Natural killer cell (primary cell): Measurements from ENCODE around the gene COX8A. TPM values are rescaled to one million over a fixed set of nuclear protein-coding genes. Genes with fewer than 3 reads are reported as not detected.

Experiments used
- ATAC-seq, 3 donors: fragments of 150-1000 bp in 2 of 3; fragments of 200-7000 bp in 1 of 3; cut with Tn5 transposase; 1 replicate in 1 of 3; 2 replicates in 2 of 3; pipeline ENCODE4 v1.10.0; 2021; ENCODE audit warnings: mild to moderate bottlenecking in 2 of 3, moderate library complexity in 2 of 3
- DNase-seq, 2 donors: peaks; one replicate each; pipeline versions ENCODE4 v3.0.0 to v3.0.0-alpha.2; 2013 to 2021; ENCODE audit warnings: mixed read lengths in 1 of 2
- H3K27ac ChIP-seq: one replicate; pipeline ENCODE4 v1.5.1; 2013; ENCODE audit warnings: mild to moderate bottlenecking, low read length
- H3K27me3 ChIP-seq: one replicate; pipeline ENCODE4 v1.6.1; 2013; ENCODE audit warnings: low read length; ENCODE audit not compliant: control insufficient read depth, insufficient read depth
- H3K36me3 ChIP-seq: one replicate; pipeline ENCODE4 v1.6.1; 2013; ENCODE audit warnings: low read length; ENCODE audit not compliant: control insufficient read depth, insufficient read depth
- H3K4me1 ChIP-seq: one replicate; pipeline ENCODE4 v1.6.1; 2013; ENCODE audit warnings: low read length; ENCODE audit not compliant: control insufficient read depth, insufficient read depth
- H3K4me3 ChIP-seq: one replicate; pipeline ENCODE4 v1.5.1; 2013; ENCODE audit warnings: low read length
- H3K9me3 ChIP-seq: one replicate; pipeline ENCODE4 v1.6.1; 2013; ENCODE audit warnings: low read length; ENCODE audit not compliant: control insufficient read depth, insufficient read depth
- H3K27ac Mint-ChIP-seq, 2 donors: one replicate each; pipeline ENCODE4 v1.8.0; 2022; ENCODE audit warnings: mild to moderate bottlenecking in 2 of 2, mixed read lengths in 2 of 2, moderate library complexity in 1 of 2
- H3K27me3 Mint-ChIP-seq, 2 donors: one replicate each; pipeline ENCODE4 v1.8.0; 2022; ENCODE audit warnings: low read depth in 2 of 2, mixed read lengths in 2 of 2
- H3K36me3 Mint-ChIP-seq: one replicate; pipeline ENCODE4 v1.8.0; 2022; ENCODE audit warnings: mixed read lengths
- H3K4me1 Mint-ChIP-seq, 2 donors: one replicate each; pipeline ENCODE4 v1.8.0; 2022; ENCODE audit warnings: mixed read lengths in 2 of 2
- H3K4me3 Mint-ChIP-seq: one replicate; pipeline ENCODE4 v1.8.0; 2022; ENCODE audit warnings: mild to moderate bottlenecking, moderate library complexity, mixed read lengths
- H3K9me3 Mint-ChIP-seq, 2 donors: one replicate each; pipeline ENCODE4 v1.8.0; 2022; ENCODE audit warnings: mixed read lengths in 2 of 2
- CTCF ChIP-seq: fragments of 200-600 bp; IDR thresholded peaks from one replicate; pipeline ENCODE4 v1.8.0; 2022; ENCODE audit warnings: antibody characterized with exemption
- WGBS: methylation state at CpG from one replicate; pipeline ENCODE4 v1.1.7; 2013; ENCODE audit warnings: missing lambda C conversion rate; ENCODE audit not compliant: insufficient coverage; 5-methylcytosine and 5-hydroxymethylcytosine counted together
- intact Hi-C: fragments of 100-400 bp; cut with micrococcal nuclease; formaldehyde crosslinking; loops from one replicate; pipeline ENCODE4 v1.14.2; 2022
- total RNA-seq, 4 donors: library from RNA; stranded (reverse); fragments of 120-200 nt in 1 of 4; gene quantifications; one replicate each; pipeline versions ENCODE4 v1.2.3 to v1.2.4, GENCODE V29; 2013 to 2022

The COX8A gene
- total RNA-seq, 3 donors from 2014 or later (not counting 1 experiment from before 2014, with no cell fraction given), result 143 to 166 (median 145) TPM

- DNase-seq (peak; percentile 91 to 97), ATAC-seq (peak; percentile 89 to 94 (median 91))
- no peaks in the 10 kb centered on the region for H3K9me3 ChIP-seq
- TF ChIP-seq CTCF, result no peak
- peaks cover 30 to 31% of the 10 kb centered on the region in 2 donors for H3K4me1 Mint-ChIP-seq
- H3K9me3 Mint-ChIP-seq, result no peaks in the 10 kb centered on the region
- no peaks in the 10 kb centered on the region for H3K27me3 ChIP-seq
- peak within 1 kb of the TSS; percentile 89 for H3K4me3 Mint-ChIP-seq
- intact Hi-C loops, result loop anchor here (2.0 to 5.0 kb wide), 3 partner anchors 50 to 100 kb away; partner anchors contain the start of gene MARK2
- H3K27me3 Mint-ChIP-seq, result no peaks in the 10 kb centered on the region
- H3K27ac Mint-ChIP-seq, result peak within 1 kb of the TSS; percentile 83 to 91
- H3K4me3 ChIP-seq, result peak within 1 kb of the TSS; percentile 66
- H3K36me3 ChIP-seq, result no peaks in the 10 kb centered on the region
- peaks cover 19% of the 10 kb centered on the region for H3K4me1 ChIP-seq
- H3K36me3 Mint-ChIP-seq, result no peaks in the 10 kb centered on the region
- peak within 1 kb of the TSS; percentile 70 for H3K27ac ChIP-seq
- WGBS, result under 1% methylated on average over 86 of the region's 92 CpGs
Measured at GRCh38 chr11:63938479-63939396, 35.7 kb upstream of the COX8A start, which contains the start of gene NAA40. Gene NAA40 (plus strand): TSS chr11:63939002. CDS start chr11:63939097, 95 bp downstream.

GRCh38 chr11:63939397-63939891 lies 35.0 kb upstream of the COX8A start:
- WGBS, result 5% methylated on average over 26 of the region's 26 CpGs
- Histone ChIP-seq H3K27me3 (no peaks in the 10 kb centered on the region), H3K27ac (peak overlapping the region; percentile 65), H3K36me3 (no peaks in the 10 kb centered on the region), H3K4me1 (peaks cover 19% of the 10 kb centered on the region), H3K4me3 (peak overlapping the region; percentile 66), H3K9me3 (no peaks in the 10 kb centered on the region)
- TF ChIP-seq CTCF, result no peak
- peak overlapping the region; percentile 83 to 91 for H3K27ac Mint-ChIP-seq
- H3K27me3 Mint-ChIP-seq, result no peaks in the 10 kb centered on the region
- intact Hi-C loops, result loop anchor here (2.0 to 5.0 kb wide), 3 partner anchors 51 to 101 kb away; partner anchors contain the start of gene MARK2
- H3K4me1 Mint-ChIP-seq, result peaks cover 30 to 31% of the 10 kb centered on the region in 2 donors
- peak overlapping the region; percentile 89 for H3K4me3 Mint-ChIP-seq
- H3K36me3 Mint-ChIP-seq, result no peaks in the 10 kb centered on the region
- H3K9me3 Mint-ChIP-seq, result no peaks in the 10 kb centered on the region
- DNase-seq (no peak), ATAC-seq (no peak)

GRCh38 chr11:63940786-63941185 lies 33.6 kb upstream of the COX8A start:
- H3K36me3 Mint-ChIP-seq, result no peaks in the 10 kb centered on the region
- DNase-seq (no peak), ATAC-seq (no peak)
- H3K4me1 Mint-ChIP-seq, result peaks cover 30 to 31% of the 10 kb centered on the region in 2 donors
- H3K9me3 Mint-ChIP-seq, result no peaks in the 10 kb centered on the region
- Histone ChIP-seq H3K4me1 (peaks cover 22% of the 10 kb centered on the region), H3K4me3 (no peak overlapping the region), H3K36me3 (no peaks in the 10 kb centered on the region), H3K9me3 (no peaks in the 10 kb centered on the region), H3K27ac (peak overlapping the region; percentile 31), H3K27me3 (no peaks in the 10 kb centered on the region)
- 51% methylated on average over 6 of the region's 6 CpGs for WGBS
- peak overlapping the region; percentile 71 to 83 for H3K27ac Mint-ChIP-seq
- no peak for TF ChIP-seq CTCF
- H3K27me3 Mint-ChIP-seq, result no peaks in the 10 kb centered on the region
- intact Hi-C loops, result no loop called here
- peak overlapping the region; percentile 89 for H3K4me3 Mint-ChIP-seq
